ENCODE results near the gene SWT1.

DNA sequence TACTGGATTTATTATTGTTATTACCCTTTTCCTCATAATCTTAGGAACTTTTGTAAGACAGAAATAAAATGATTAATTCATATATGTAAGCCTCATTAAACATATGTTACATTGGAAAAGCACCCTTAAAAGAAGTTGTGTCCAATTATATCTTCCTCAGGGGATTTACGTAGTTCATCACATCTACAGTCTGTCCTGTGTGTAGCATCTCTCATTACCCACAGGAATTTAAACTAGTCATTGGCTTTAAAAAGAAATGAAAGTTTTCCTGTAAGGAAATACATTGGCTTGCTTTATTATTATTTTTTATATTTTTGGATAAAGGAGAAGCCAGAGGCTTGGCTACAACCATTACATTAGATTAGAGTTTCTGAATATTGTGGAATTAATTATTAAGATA is 56.1 kb downstream of the SWT1 start:
- TF ChIP-seq POLR2A (IDR thresholded peaks at IDR 0.05), result no peak
- TF ChIP-seq, protein P1, sequence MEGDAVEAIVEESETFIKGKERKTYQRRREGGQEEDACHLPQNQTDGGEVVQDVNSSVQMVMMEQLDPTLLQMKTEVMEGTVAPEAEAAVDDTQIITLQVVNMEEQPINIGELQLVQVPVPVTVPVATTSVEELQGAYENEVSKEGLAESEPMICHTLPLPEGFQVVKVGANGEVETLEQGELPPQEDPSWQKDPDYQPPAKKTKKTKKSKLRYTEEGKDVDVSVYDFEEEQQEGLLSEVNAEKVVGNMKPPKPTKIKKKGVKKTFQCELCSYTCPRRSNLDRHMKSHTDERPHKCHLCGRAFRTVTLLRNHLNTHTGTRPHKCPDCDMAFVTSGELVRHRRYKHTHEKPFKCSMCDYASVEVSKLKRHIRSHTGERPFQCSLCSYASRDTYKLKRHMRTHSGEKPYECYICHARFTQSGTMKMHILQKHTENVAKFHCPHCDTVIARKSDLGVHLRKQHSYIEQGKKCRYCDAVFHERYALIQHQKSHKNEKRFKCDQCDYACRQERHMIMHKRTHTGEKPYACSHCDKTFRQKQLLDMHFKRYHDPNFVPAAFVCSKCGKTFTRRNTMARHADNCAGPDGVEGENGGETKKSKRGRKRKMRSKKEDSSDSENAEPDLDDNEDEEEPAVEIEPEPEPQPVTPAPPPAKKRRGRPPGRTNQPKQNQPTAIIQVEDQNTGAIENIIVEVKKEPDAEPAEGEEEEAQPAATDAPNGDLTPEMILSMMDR (IDR thresholded peaks at IDR 0.05), result no peak
